GM19467 (cell line): ENCODE measurements around the gene MRPL41.
"Not testable (repeated sequence)": the region's sequence is repeated elsewhere in the genome, so short reads cannot be mapped to it uniquely, and the experiment has no call there.

Source experiments
- ATAC-seq: cut with Tn5 transposase; IDR thresholded peaks from one replicate; pipeline ENCODE4 v1.9.1; 2021; ENCODE audit warnings: mild to moderate bottlenecking, moderate library complexity; ENCODE audit not compliant: unreplicated experiment

The MRPL41 gene

DNA sequence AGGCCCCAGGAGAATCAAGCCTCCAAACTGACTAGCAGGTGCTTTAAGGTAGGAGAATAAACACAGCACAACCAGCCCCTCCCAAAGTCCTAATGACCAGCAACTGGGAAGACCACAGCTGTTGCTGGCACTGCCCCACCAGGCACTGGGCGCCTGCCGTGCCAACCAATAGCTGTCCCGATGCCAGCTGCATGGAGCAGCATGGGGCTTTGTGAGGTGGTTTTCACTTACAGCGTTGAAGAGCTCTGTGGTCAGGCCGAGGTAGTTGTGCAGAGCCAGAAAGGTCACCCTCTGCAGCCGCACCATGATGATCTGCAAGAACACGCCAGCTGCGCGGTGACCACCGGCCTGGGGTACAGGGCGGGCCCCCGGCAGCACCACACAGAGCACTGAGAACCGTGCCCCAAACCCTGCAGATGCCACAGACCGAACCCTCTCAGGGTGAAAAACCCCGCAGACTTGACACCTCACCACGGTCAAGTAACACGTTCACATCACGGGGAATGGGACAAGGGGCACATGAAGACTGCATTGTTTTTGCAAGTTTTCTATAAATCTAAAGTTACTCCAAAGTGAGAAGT lies 30.2 kb upstream of the MRPL41 start:
- ATAC-seq = no peak

DNA sequence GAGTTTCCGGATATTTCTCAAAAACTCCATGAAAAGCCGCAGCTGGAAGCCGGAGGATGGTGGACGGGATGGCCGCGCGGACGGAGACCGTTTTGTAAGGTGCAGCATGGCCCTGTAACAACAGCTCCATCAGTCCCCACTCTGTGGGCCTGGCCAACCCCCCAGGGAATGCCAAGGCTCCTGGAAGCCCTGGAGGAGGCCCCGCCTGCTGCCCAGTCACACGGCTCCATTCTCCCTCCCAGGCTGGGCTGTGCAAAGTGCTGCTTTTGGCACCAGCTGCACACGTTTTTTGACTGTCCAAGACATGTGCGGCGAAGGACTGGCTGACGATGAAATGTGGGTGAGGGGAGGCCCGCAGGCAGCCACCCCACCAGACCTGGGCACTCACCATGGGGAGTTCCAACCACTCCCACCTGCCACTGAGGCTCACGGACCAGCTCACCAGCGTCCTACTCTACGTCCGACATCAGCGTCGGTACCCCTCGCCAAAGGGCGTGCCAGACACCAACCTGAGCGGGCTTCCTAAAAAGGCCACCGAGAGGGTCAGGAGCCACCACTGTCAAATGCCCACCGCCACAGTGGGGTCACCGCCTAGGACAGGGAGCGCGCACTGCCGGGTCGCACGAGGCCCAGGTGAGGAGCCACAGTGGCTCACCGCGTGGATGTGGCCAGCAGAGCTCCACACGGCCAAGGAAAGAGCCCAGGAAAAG lies 28.8 kb upstream of the MRPL41 start:
- ATAC-seq = no peak

DNA sequence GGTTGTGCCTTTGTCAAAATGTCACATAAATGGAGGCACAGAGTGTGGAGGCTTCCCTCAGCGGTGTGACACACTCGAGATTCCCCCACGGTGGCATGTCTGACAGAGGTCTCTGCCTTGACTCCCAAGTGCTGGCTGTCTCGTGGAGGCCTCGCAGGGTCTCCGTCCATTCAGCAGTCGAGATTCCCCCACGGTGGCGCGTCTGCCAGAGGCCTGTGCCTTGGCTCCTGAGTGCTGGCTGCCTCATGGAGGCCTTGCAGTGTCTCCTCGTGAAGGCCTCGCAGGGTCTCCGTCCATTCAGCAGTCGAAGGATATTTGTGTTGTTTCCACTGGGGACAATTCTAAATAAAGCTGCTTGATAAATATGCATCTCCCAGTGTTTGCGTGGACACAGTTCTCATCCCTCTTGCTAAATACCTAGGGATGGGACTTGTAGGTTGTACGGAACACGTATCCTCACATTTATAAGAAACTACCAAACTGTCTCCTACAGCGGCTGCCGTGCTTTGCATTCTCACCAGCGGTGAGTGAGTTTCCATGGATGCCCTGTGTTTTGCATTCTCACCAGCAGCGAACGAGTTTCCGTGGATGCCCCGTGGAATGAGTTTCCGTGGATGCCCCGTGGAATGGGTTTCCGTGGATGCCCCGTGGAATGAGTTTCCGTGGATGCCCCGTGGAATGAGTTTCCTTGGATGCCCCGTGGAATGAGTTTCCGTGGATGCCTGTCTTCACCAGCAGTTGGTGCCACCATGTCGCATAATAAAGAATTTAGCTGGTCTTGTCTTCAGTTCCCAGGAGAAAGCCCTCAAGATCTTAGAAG lies 27.3 kb upstream of the MRPL41 start:
- no peak for ATAC-seq

DNA sequence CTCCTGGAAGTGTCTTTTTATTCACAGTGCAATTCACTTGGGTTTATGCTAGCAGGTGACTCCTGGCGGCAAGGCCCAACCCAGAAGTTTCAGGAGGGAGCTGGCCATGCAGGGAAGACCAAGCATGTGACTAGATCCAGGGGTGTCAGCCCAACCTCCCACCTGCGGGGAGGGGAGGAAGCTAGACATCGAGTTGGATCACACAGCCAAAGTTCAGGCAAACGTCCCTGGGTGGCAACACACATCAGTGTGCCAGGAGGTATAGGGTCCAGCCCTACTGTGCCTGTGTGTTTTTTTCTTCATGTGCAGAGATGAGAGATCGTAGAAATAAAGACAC lies 26.7 kb upstream of the MRPL41 start:
- no peak for ATAC-seq

DNA sequence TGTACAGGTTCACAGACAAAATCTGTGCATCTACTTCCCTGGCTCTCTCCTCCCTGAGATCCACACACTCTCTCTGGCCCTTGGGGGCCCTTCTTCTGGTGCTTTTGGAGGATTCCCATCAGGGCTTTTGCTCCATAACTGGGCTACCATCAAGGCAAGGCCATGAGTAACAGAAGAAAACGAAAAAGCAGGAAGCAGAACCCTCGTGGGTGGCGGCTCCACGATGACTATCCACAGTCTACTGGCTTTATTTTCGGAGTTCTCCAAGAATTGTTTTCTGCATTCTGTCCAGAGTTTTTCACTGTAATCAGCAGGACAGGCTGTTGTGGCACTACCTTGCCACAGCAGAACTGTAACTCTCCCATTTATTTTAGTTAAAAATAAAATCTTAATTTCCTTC lies 21.3 kb upstream of the MRPL41 start:
- ATAC-seq = no peak

DNA sequence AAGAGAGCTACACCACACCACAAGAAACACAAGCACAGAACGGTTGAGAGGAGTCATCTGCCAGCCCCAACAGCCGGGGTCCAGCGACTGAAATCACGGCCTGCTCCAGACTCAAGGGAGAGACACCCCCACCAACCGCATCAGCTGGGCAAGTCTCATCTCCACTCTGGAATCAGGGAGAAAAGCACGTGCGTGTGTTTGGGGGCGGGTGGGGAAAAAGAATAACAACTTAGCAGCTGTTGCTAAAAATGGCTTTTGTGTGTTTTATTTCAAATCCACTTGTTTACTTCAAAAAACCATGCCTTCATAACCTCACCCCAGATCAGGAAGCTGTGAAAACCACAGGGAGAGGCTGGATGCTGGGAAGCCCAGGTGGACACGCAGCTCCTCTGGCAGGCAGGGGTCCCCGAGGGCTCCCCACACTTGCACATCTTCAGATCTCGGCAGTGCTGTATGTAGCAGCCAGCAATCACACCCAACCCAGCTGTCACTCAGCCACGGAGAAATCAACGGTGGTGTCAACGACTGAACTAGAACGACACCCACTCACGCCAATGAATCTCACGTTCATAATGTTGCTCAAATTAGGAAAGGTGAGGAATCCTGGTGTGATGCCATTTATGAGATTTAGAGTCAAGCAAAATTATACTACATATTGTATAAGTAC lies 20.4 kb upstream of the MRPL41 start:
- ATAC-seq = no peak

DNA sequence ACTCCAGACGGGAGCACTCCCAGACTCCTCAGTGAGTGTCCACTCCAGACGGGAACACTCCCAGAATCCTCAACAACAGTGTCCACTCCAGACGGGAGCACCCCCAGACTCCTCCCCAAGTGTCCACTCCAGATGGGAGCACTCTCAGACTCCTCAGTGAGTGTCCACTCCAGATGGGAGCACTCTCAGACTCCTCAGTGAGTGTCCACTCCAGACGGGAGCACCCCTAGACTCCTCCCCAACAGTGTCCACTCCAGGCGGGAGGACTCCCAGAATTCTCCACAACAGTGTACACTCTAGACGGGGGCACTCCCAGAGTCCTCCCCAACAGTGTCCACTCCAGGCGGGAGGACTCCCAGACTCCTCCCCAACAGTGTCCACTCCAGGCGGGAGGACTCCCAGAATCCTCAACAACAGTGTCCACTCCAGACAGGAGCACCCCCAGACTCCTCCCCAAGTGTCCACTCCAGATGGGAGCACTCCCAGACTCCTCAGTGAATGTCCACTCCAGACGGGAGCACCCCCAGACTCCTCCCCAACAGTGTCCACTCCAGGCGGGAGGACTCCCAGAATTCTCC lies 18.7 kb upstream of the MRPL41 start:
- not testable (repeated sequence) for ATAC-seq

DNA sequence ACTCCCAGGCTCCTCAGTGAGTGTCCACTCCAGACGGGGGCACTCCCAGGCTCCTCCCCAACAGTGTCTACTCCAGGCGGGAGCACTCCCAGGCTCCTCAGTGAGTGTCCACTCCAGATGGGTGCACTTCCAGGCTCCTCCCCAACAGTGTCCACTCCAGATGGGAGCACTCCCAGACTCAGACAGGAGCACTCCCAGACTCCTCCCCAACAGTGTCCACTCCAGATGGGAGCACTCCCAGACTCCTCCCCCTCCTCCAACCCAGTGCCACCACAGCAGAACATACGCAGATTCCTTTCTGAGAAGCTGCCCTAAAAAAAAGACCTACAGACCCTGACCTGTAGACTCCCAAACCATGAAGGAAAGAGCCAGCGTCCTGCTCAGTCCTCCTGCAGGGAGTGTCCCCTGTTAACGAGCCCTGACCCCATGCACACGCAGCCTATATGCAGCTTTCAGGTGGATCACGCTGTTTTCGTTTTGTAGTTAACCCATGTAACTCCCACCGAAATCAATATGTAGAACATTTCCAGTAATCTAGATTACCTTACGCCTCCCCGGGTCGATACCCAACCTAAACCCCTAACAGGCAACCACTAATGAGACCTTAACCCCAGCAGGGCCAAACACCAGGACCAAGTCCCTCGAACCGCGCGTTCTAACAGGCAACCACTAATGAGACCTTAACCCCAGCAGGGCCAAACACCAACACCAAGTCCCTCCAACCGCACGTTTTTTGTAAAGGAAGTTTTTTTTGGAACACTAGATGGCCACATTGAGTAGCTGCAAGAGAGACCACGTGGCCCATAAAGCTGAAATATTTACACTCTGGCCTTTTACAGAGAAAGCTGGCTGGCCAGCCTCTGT lies 17.2 kb upstream of the MRPL41 start:
- ATAC-seq = no peak

DNA sequence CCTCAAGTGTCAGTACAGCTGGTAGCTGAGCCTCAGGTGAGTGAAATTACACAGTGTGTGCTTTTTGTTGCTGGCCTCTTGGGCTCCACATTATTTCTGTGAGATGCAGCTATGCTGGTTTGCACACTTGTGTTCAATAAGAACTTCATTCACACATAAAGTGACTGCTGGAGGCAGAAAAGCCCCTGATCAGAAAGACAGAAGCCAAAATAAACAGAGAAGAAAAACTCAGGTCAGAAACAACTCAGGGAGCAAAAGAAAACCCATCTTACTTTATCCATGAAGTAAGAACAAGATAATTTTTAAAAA lies 16.6 kb upstream of the MRPL41 start:
- ATAC-seq = no peak

DNA sequence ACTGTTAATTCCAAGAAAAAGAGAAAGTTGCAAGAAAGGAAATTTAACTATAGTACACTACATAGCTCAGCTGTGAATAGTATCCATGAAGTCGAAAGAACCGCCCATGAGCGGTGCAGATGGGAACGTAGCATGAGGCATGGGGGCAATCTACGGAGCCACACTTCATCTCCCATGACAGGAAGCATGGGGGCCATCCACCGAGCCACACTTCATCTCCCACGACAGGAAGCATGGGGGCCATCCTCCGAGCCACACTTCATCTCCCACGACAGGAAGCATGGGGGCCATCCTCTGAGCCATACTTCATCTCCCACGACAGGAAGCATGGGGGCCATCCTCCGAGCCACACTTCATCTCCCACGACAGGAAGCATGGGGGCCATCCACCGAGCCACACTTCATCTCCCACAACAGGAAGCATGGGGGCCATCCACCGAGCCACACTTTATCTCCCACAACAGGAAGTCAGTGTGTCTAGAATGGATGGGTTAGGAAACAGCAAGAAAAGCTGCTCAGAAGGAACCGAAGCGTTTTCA lies 15.0 kb upstream of the MRPL41 start:
- ATAC-seq = not testable (repeated sequence)

DNA sequence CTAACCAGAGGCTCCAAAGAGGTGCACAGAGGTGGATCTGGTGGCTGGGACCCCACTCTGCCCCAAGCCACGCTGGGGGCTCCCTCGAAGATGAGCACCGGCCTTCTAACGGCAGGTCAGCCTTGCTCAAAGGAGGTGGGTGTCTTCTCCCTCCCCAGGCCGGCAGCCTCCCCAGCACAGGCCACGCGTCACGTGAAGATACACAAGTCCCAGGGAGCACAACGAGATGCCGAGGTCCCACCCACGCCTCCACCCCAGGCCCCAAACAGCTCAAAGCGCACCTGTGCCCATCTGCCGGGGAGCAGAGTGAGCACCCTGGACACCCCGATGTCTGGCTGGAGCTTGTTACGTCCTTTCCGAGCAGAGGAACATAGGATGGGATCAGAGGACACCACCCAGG lies 13.6 kb upstream of the MRPL41 start:
- ATAC-seq = no peak

DNA sequence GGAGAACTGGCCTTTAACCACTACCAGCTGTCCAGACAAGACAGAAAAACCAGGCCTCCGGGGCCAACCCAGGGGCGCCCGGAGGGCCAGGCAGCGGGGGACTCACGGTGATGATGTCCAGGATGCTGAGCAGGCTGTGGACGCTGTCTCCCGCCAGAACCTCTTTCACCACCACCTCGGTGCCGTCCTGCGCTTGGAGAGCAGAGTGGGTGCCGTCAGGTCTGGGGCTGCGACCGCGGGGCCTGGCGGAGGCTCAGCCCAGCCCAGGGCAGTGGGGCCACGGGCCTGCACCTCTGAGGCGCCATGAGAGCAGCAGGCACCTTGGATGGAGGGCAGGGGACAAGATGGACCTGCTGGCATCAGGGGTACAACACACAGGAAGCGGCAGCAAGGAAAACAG lies 11.1 kb upstream of the MRPL41 start:
- ATAC-seq = no peak

DNA sequence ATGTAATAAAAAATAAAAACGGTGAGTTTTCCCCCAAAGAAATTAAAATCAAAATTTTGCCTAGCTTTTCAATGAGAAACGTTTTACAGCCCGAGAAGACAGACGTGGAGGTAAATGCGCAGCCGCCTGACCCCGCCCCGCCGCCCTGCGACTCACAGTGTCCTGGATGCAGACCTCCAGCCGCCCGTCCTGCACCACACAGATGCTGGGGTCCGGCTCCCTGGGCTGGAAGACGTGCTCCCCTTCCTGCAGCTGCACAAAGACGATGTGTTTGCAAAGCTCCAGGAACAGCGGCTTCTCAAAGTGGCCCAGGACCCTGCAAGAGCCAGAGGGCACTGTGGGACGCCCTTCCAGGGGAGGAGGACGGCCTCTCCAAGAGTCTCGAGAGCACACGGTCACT lies 9.2 kb upstream of the MRPL41 start:
- no peak for ATAC-seq

DNA sequence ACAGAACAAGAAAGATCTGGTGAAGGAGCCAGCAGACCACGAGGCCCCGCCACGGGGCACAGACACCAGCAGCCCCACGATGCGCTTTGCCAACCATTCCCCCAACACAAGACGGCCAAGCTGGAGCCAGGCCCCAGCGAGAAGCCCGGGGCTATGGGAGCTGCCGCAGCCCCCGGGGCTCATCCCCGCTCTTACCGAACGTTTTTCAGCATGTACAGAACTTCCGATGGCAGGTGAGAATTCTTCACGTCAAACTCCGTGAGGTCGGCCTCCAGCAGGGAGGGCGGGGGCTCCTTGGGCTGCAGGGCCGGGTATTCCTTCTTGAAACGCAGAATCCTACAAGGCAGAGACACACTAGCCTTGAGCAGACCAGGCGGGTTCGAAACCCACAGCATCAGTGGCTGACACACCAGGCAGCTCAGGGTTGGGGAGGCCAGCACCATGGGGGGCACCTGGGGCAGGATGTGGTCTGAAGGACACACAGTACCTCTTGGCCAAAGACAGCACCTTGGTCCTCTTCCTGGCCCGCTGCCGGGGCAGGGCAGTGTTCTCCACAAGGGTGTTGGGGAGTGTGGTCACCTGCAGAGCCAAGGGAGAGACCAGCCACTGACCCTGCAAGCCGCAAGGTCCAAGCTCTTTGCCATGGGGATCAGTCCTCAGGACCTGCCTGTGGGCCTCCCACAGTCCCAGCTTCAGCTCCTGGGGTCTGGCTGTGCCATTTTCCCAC lies 8.3 kb upstream of the MRPL41 start:
- ATAC-seq = no peak

DNA sequence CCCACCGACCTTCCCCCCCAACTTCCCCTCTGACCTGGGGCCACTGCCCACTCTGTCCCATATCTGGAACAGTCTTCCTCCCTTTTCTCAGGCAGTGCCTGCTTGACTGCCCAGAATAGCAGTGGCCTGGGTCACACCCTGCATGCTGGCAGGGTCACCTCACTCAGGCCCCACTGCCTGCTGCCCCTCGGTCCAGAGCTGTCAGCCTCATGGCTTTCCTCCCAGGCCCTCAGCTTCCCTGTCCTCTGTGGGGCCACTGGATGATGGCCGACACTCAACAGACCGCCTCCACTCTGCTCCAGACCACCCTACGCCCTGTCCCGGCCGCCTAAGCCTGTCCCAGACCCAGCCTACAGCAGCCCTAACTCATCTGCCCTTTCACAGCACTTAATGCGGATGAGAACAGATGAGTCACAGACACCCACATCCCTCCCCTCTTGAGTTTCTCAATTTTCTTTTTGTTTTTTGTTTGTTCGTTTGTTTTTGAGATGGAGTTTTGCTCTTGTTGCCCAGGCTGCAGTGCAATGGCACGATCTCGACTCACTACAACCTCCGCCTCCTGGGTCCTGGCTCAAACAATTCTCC lies 7.4 kb upstream of the MRPL41 start:
- no peak for ATAC-seq

DNA sequence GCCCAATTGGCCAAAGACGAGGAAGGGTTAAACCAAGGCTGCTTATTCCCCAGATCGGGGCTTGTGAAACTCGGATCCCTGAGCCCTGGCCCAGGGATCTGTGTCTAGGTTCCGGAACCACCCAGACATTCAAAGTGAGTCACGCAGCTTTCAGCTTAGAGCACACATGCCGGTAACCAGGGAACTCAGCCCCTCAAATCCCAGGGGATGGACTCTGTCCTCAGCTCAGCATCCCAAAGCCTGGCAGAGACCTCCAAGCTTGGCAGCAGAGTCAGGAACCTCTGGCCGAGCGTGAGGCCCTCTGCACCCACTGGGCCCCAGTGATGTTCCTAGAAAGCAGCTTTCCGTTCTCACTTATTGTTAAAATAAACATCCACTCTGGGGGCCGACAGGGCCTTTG lies 6.6 kb upstream of the MRPL41 start:
- no peak for ATAC-seq

DNA sequence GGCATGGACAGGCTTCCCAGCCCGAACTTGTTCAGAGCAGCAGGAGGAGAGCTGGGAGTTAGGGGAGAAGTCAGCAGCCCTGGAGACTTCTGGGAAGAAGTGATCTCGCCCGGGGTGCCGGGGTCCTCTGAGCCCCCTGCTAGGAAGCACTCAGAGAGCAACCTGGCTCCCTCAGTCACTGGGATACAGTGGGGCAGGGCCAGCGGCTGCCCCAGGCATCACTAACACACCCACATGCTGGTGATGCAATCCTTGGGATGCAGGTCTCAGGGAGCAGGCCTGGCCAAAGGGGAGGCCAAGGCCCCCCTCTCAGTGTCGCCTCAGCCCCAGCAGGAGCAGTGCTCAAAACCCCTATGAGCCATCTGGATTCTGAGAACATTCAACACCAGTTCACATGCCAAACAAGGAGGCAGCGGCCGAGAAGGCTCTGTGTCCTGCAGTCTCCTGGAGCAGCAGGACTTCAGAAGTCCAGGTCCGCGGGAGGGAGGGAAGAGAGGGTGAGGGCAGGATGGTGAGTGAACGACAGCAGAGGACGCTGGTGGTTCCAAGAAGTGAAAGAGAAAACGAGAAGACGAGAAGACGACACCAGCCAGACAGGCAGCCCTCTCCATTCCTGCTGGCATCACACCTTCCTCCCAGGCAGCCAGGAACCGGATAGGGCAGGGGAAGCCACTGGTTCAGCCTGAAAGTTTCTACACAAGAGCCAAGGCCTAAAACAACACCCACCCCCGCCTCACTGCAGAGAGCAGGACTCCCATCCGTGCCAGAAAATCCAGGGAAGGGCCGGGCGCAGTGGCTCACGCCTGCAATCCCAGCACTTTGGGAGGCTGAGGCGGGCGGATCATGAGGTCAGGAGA lies 3.8 kb upstream of the MRPL41 start:
- no peak for ATAC-seq

DNA sequence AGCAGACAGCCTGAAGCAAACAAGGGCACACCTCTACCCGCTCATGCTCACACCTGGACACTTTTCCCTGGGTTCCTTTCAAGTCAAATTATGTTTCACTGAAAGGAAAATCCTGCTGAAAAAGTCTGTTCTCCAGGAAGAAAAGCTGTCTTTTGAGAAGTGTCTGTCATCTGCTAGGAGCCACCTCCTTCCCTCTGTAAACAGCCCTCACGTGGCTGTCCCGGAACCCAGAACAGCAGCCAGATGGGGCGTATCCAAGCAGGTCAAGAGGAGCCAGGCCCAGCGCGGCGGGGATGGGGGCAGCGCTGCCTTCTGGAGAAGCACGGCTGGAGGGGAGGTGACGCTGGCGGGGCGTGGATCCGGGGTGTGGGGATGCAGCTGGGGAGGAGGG lies 1.5 kb upstream of the MRPL41 start, which contains the start of gene PNPLA7:
Gene PNPLA7, minus strand, starts transcription at position 172 of the 391 bp plus-strand sequence. CDS start 205 bp downstream, outside the sequence.
- no peak for ATAC-seq
